ENCODE measurements around the gene ADAM12.
A peak's percentile ranks its signal among the peaks of the same experiment; 100 is the strongest.

ADAM12 gene

GRCh38 chr10:126221874-126222273 is 166.4 kb downstream of the ADAM12 start:
- Histone ChIP-seq H3K4me3 (ENCODE audit: low read depth, low read length) (no peak overlapping the region), H3K4me1 (ENCODE audit: control insufficient read depth, insufficient read depth, low read length) (peaks cover 3% of the 10 kb centered on the region; the same call in 1 of the 2 replicates), H3K36me3 (ENCODE audit: control insufficient read depth in 2 of 2, insufficient read depth in 1 of 2, low read length in 2 of 2) (no peaks in the 10 kb centered on the region), H3K9me3 (ENCODE audit: control insufficient read depth, insufficient read depth, low read depth, low read length) (no peaks in the 10 kb centered on the region), H3K27ac (ENCODE audit: extremely low read depth, low read depth, low read length) (no peak overlapping the region)
- ChIA-PET CTCF (no interaction called here), POLR2A (no interaction called here)
- TF ChIP-seq ZNF24 (tag by site-specific recombination; IDR thresholded peaks at IDR 0.05) (no peak), MZF1 (tag by site-specific recombination; IDR thresholded peaks at IDR 0.05; ENCODE audit: borderline replicate concordance) (no peak), ZNF214 (tag by site-specific recombination; IDR thresholded peaks at IDR 0.05; ENCODE audit: borderline replicate concordance) (no peak), SP7 (tag by site-specific recombination; IDR thresholded peaks at IDR 0.05) (no peak), ZNF843 (tag by site-specific recombination; IDR thresholded peaks at IDR 0.05) (no peak), ZNF626 (tag by site-specific recombination; IDR thresholded peaks at IDR 0.05) (no peak)

GRCh38 chr10:126218778-126219649 is 169.3 kb downstream of the ADAM12 start:
- ChIA-PET POLR2A (no interaction called here), CTCF (no interaction called here)
- H3K27ac ChIP-seq (ENCODE audit: extremely low read depth, low read depth, low read length), result no peak overlapping the region
- no peaks in the 10 kb centered on the region for H3K9me3 ChIP-seq (ENCODE audit: control insufficient read depth, insufficient read depth, low read depth, low read length)
- H3K36me3 ChIP-seq (ENCODE audit: control insufficient read depth in 2 of 2, insufficient read depth in 1 of 2, low read length in 2 of 2), result no peaks in the 10 kb centered on the region
- H3K4me3 ChIP-seq (ENCODE audit: low read depth, low read length), result no peak overlapping the region
- H3K4me1 ChIP-seq (ENCODE audit: control insufficient read depth, insufficient read depth, low read length), result peaks cover 18% of the 10 kb centered on the region
- TF ChIP-seq, protein P1, sequence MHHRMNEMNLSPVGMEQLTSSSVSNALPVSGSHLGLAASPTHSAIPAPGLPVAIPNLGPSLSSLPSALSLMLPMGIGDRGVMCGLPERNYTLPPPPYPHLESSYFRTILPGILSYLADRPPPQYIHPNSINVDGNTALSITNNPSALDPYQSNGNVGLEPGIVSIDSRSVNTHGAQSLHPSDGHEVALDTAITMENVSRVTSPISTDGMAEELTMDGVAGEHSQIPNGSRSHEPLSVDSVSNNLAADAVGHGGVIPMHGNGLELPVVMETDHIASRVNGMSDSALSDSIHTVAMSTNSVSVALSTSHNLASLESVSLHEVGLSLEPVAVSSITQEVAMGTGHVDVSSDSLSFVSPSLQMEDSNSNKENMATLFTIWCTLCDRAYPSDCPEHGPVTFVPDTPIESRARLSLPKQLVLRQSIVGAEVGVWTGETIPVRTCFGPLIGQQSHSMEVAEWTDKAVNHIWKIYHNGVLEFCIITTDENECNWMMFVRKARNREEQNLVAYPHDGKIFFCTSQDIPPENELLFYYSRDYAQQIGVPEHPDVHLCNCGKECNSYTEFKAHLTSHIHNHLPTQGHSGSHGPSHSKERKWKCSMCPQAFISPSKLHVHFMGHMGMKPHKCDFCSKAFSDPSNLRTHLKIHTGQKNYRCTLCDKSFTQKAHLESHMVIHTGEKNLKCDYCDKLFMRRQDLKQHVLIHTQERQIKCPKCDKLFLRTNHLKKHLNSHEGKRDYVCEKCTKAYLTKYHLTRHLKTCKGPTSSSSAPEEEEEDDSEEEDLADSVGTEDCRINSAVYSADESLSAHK (tag by site-specific recombination; IDR thresholded peaks at IDR 0.05), result no peak
- TF ChIP-seq MZF1 (tag by site-specific recombination; IDR thresholded peaks at IDR 0.05; ENCODE audit: borderline replicate concordance), result no peak
- no peak for TF ChIP-seq ZNF560 (tag by site-specific recombination; IDR thresholded peaks at IDR 0.05; ENCODE audit: borderline replicate concordance)
- TF ChIP-seq ZNF169 (tag by site-specific recombination; IDR thresholded peaks at IDR 0.05), result no peak
- no peak for TF ChIP-seq ZNF202 (tag by site-specific recombination; IDR thresholded peaks at IDR 0.05; ENCODE audit: borderline replicate concordance)
- no peak for TF ChIP-seq ZNF350 (tag by site-specific recombination; IDR thresholded peaks at IDR 0.05)
- TF ChIP-seq ZNF449 (tag by site-specific recombination; IDR thresholded peaks at IDR 0.05), result no peak
- TF ChIP-seq ZNF391 (tag by site-specific recombination; IDR thresholded peaks at IDR 0.05; ENCODE audit: borderline replicate concordance, low read depth), result no peak
- no peak for TF ChIP-seq ZNF423 (tag by site-specific recombination; IDR thresholded peaks at IDR 0.05)
- TF ChIP-seq ZNF416 (tag by site-specific recombination; IDR thresholded peaks at IDR 0.05), result no peak
- peak; percentile 29; the same call in 1 of the 2 replicates for TF ChIP-seq ZNF335 (tag by site-specific recombination; conservative IDR thresholded peaks at IDR 0.05)
- no peak for TF ChIP-seq ZNF23 (tag by site-specific recombination; IDR thresholded peaks at IDR 0.05; ENCODE audit: borderline replicate concordance)
- no peak for TF ChIP-seq KLF7 (tag by site-specific recombination; IDR thresholded peaks at IDR 0.05; ENCODE audit: borderline replicate concordance)
- no peak for TF ChIP-seq ZNF112 (tag by site-specific recombination; IDR thresholded peaks at IDR 0.05)
- TF ChIP-seq TCF7L2 (IDR thresholded peaks at IDR 0.05; ENCODE audit: borderline replicate concordance, low read depth, low read length), result no peak
- no peak for TF ChIP-seq ZFP69B (tag by site-specific recombination; IDR thresholded peaks at IDR 0.05)
- no peak for TF ChIP-seq ZNF558 (tag by site-specific recombination; IDR thresholded peaks at IDR 0.05)
- no peak for TF ChIP-seq ZNF768 (tag by site-specific recombination; IDR thresholded peaks at IDR 0.05)
- TF ChIP-seq ZNF623 (tag by site-specific recombination; IDR thresholded peaks at IDR 0.05), result no peak
- no peak for TF ChIP-seq ZBTB17 (tag by site-specific recombination; IDR thresholded peaks at IDR 0.05)
- 0 out of 2 replicates have a peak, but pooled peaks have one; percentile 16 for TF ChIP-seq FEZF1 (tag by site-specific recombination; IDR thresholded peaks at IDR 0.05)
- TF ChIP-seq ZNF585B (tag by site-specific recombination; IDR thresholded peaks at IDR 0.05), result peak; percentile 58
- TF ChIP-seq ZNF37A (tag by site-specific recombination; IDR thresholded peaks at IDR 0.05), result no peak
- TF ChIP-seq, protein P2, sequence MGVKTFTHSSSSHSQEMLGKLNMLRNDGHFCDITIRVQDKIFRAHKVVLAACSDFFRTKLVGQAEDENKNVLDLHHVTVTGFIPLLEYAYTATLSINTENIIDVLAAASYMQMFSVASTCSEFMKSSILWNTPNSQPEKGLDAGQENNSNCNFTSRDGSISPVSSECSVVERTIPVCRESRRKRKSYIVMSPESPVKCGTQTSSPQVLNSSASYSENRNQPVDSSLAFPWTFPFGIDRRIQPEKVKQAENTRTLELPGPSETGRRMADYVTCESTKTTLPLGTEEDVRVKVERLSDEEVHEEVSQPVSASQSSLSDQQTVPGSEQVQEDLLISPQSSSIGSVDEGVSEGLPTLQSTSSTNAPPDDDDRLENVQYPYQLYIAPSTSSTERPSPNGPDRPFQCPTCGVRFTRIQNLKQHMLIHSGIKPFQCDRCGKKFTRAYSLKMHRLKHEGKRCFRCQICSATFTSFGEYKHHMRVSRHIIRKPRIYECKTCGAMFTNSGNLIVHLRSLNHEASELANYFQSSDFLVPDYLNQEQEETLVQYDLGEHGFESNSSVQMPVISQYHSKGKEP (tag by site-specific recombination; IDR thresholded peaks at IDR 0.05), result no peak
- no peak for TF ChIP-seq ZNF654 (tag by site-specific recombination; IDR thresholded peaks at IDR 0.05; ENCODE audit: low read depth)
- TF ChIP-seq ZNF354C (tag by site-specific recombination; IDR thresholded peaks at IDR 0.05; ENCODE audit: borderline replicate concordance, low read depth), result no peak
